ENCODE measurements around the gene LRFN3.

DNA sequence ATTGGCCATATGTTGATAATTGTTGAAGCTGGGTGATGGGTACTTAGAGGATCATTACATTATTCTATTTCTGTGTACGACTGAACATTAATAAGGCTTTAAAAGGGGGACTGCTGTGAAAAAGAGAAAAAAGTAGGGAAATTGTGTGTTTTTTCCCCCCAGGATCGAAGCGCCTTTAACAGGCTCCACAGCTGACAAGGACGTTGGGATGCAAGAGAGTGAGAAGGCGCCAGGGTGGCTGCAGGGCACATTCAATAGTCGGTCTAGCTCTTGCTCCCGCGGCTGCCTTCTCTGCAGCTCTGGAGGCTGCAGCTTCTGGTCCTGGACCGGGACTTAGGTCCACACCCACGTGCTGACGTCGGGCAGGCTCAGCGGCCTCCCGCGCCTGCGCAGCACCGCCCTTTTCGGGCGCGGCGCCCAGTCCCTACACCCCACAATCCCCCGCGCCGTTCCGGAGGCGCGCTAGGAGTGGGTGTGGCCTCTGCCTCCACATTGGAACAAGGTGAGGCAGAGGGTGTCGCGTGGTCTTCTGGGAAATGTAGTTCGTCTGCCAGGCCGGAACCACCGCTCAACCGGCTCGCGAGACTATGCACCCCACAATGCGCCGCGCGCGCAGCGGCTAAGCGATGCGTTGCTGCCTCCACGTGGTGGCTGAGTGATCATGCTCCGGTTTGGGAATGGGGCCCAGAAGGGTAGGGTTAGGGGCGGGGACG is 4.9 kb upstream of the LRFN3 start:
- TF ChIP-seq, protein P1, sequence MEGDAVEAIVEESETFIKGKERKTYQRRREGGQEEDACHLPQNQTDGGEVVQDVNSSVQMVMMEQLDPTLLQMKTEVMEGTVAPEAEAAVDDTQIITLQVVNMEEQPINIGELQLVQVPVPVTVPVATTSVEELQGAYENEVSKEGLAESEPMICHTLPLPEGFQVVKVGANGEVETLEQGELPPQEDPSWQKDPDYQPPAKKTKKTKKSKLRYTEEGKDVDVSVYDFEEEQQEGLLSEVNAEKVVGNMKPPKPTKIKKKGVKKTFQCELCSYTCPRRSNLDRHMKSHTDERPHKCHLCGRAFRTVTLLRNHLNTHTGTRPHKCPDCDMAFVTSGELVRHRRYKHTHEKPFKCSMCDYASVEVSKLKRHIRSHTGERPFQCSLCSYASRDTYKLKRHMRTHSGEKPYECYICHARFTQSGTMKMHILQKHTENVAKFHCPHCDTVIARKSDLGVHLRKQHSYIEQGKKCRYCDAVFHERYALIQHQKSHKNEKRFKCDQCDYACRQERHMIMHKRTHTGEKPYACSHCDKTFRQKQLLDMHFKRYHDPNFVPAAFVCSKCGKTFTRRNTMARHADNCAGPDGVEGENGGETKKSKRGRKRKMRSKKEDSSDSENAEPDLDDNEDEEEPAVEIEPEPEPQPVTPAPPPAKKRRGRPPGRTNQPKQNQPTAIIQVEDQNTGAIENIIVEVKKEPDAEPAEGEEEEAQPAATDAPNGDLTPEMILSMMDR (IDR thresholded peaks at IDR 0.05): peak; percentile 83 to 100 (median 97)
- TF ChIP-seq POLR2AphosphoS5 (IDR thresholded peaks at IDR 0.05): peak; percentile 89 to 97
- peak in 1 of 4 donors; percentile 88 for TF ChIP-seq EP300 (IDR thresholded peaks at IDR 0.05)
